Sigmoid colon (tissue), 7 donors: Measurements from ENCODE around the gene NEK6. TPM values are rescaled to one million over a fixed set of nuclear protein-coding genes. Genes with fewer than 3 reads are reported as not detected.

Experiments used
- DNase-seq: peaks from one replicate; pipeline ENCODE4 v3.0.0-alpha.2; 2019
- H3K27ac ChIP-seq, 4 donors: fragments of 200-600 bp; sonication (generic); one replicate each; pipeline ENCODE4 v1.5.1; 2016 to 2019; ENCODE audit warnings: mild to moderate bottlenecking in 1 of 4
- H3K27me3 ChIP-seq, 3 donors: fragments of 200-600 bp; sonication (generic); one replicate each; pipeline ENCODE4 v1.5.1; 2019; ENCODE audit warnings: mild to moderate bottlenecking in 1 of 3
- H3K36me3 ChIP-seq, 4 donors: fragments of 200-600 bp; sonication (generic); one replicate each; pipeline ENCODE4 v1.5.1; 2016 to 2019
- H3K4me1 ChIP-seq, 4 donors: fragments of 200-600 bp; sonication (generic); one replicate each; pipeline ENCODE4 v1.5.1; 2017 to 2019
- H3K4me3 ChIP-seq, 4 donors: fragments of 200-600 bp; sonication (generic); one replicate each; pipeline ENCODE4 v1.5.1; 2017 to 2019; ENCODE audit warnings: mild to moderate bottlenecking in 2 of 4, moderate library complexity in 1 of 4
- H3K9me3 ChIP-seq, 4 donors: fragments of 200-600 bp in 3 of 4; sonication (generic) in 3 of 4; one replicate each; pipeline versions ENCODE4 v1.5.1 to v1.6.1; 2013 to 2019
- CTCF ChIP-seq, 4 experiments: fragments of 450-650 bp in 3 of 4; fragments of 200-600 bp in 1 of 4; IDR thresholded peaks; one replicate each; pipeline ENCODE4 v1.5.1; 2016 to 2019; ENCODE audit warnings: antibody characterized with exemption in 4 of 4, mild to moderate bottlenecking in 3 of 4, moderate library complexity in 2 of 4
- EP300 ChIP-seq, 4 donors: sonication (generic); formaldehyde crosslinking; IDR thresholded peaks; one replicate each; pipeline ENCODE4 v1.6.1; 2017; ENCODE audit warnings: antibody characterized with exemption in 4 of 4
- POLR2A ChIP-seq, 2 donors: fragments of 450-650 bp; IDR thresholded peaks; one replicate each; pipeline ENCODE4 v1.6.1; 2016; ENCODE audit warnings: antibody characterized with exemption in 2 of 2, mild to moderate bottlenecking in 2 of 2, moderate library complexity in 2 of 2
- POLR2AphosphoS5 ChIP-seq, 4 donors: sonication (generic); formaldehyde crosslinking; IDR thresholded peaks; one replicate each; pipeline ENCODE4 v1.6.1; 2017; ENCODE audit warnings: antibody characterized with exemption in 4 of 4
- WGBS, 2 donors: extraction: QIAGEN DNeasy Blood & Tissue Kit; methylation state at CpG; one replicate each; pipeline ENCODE4 v1.1.7; 2013; 5-methylcytosine and 5-hydroxymethylcytosine counted together
- intact Hi-C: fragments of 100-400 bp; cut with DNase I; formaldehyde crosslinking; loops from one replicate; pipeline ENCODE4 v1.15.1; 2023
- polyA plus RNA-seq, 3 donors: library from polyadenylated mRNA; stranded (reverse); fragments of 200-250 nt; gene quantifications; one replicate each; pipeline ENCODE4 v1.2.3, GENCODE V29; 2013
- total RNA-seq, 4 donors: library from RNA; depleted of rRNA; stranded (reverse); fragments of >200 nt; gene quantifications; one replicate each; pipeline ENCODE4 v1.1.0, GENCODE V29; 2016
- donor health status: healthy with polysubstance abuse.
- donor health status: Bipolar disorder and iron deficiency.
- donor health status: healthy.

Gene NEK6
- total and polyA plus RNA-seq, 7 donors = 8.2 to 36.2 (median 18.7) TPM

DNA sequence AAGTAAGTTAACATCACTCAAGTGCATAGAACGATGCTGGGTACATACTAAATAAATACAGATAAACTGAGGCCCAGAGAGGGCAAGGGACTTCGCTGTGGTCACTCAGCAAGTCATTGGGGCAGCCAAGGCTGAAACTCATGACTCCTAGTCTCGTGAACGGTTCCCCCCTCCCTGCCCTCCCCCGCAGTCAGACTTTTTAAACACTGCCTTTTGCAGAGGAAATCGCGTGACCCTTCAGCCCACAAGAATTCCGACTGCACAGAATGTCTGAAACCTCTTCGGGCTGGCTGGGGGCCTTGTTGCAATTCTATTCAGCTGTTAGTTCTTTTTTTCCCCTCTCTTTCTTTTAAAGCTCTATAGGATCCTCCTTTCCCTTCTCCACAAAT lies 28.1 kb downstream of the NEK6 start:
- Histone ChIP-seq H3K9me3 (no peaks in the 10 kb centered on the region), H3K4me1 (peaks cover 0 to 90% (median 77%) of the 10 kb centered on the region in 4 donors), H3K36me3 (no peaks in the 10 kb centered on the region), H3K27me3 (no peaks in the 10 kb centered on the region), H3K4me3 (peak overlapping the region in 1 of 4 donors; percentile 6), H3K27ac (peak overlapping the region; percentile 78 to 90 (median 82))
- WGBS, 2 donors = 16 to 18% methylated on average over 9 of the region's 9 CpGs
- intact Hi-C loops = no loop called here
- no peak for TF ChIP-seq POLR2A (IDR thresholded peaks at IDR 0.05)
- TF ChIP-seq POLR2AphosphoS5 (IDR thresholded peaks at IDR 0.05) = peak in 3 of 4 donors; percentile 36 to 73 (median 39)
- peak in 2 of 4 donors; percentile 47 to 88 for TF ChIP-seq EP300 (IDR thresholded peaks at IDR 0.05)
- no peak for TF ChIP-seq CTCF (IDR thresholded peaks at IDR 0.05)
- peak; percentile 95 for DNase-seq

DNA sequence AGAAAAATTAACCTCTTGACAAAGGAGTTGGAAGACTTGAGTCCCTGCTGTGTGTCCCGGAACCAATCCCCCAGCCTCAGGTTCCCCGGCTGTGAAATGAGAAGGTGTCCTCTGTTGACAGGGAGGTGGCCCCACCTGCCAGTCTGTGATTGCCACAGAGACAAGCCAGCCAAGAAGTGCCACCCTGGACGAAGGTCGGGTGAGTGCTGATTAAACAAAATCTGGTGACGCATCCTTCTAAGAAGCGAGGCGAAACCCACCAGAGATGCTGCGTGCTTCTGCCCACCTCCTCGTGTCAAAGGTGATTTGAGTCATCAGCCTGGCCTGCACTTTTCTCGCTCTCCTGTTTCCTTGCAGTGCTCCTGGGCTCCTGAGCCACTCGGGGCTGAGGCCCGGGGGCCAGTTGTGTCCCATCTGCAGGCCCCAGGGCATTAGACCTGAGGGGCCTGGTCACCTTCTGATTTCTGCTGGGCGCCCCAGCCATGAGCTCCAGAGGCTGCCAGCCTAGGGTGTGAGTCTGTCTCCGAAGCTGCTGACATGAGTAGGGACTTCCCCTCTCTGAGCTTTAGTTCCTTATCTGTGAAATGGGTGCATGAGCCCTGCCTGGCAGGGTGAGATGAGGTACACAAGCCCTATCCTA lies 28.7 kb downstream of the NEK6 start:
- intact Hi-C loops = no loop called here
- H3K4me3 ChIP-seq = peak overlapping the region in 1 of 4 donors; percentile 6
- peaks cover 0 to 90% (median 77%) of the 10 kb centered on the region in 4 donors for H3K4me1 ChIP-seq

GRCh38 chr9:124290053-124290591 lies 32.4 kb downstream of the NEK6 start:
- Histone ChIP-seq H3K27ac (peak overlapping the region in 3 of 4 donors; percentile 17 to 71 (median 42)), H3K4me1 (peaks cover 0 to 90% (median 78%) of the 10 kb centered on the region in 4 donors), H3K4me3 (no peak overlapping the region), H3K27me3 (no peaks in the 10 kb centered on the region), H3K9me3 (no peaks in the 10 kb centered on the region), H3K36me3 (no peaks in the 10 kb centered on the region)
- intact Hi-C loops = loop anchor here (5.0 to 10.0 kb wide), 2 partner anchors 38 to 165 kb away; no protein-coding TSS in a partner anchor
- TF ChIP-seq EP300 (IDR thresholded peaks at IDR 0.05) (no peak), POLR2A (IDR thresholded peaks at IDR 0.05) (no peak), CTCF (IDR thresholded peaks at IDR 0.05) (no peak), POLR2AphosphoS5 (IDR thresholded peaks at IDR 0.05) (no peak)
- DNase-seq = no peak
- 68% methylated on average over 21 of the region's 21 CpGs for WGBS, 2 donors

More for the DNA sequence above, 28.7 kb downstream of the NEK6 start:
- no peaks in the 10 kb centered on the region for H3K9me3 ChIP-seq
- H3K36me3 ChIP-seq = no peaks in the 10 kb centered on the region
- TF ChIP-seq POLR2A (IDR thresholded peaks at IDR 0.05) = no peak
- TF ChIP-seq EP300 (IDR thresholded peaks at IDR 0.05) = no peak
- TF ChIP-seq POLR2AphosphoS5 (IDR thresholded peaks at IDR 0.05) = no peak
- TF ChIP-seq CTCF (IDR thresholded peaks at IDR 0.05) = no peak
- peak overlapping the region; percentile 78 to 90 (median 82) for H3K27ac ChIP-seq
- H3K27me3 ChIP-seq = no peaks in the 10 kb centered on the region
- WGBS, 2 donors = 13 to 34% methylated on average over 14 of the region's 14 CpGs
- DNase-seq = no peak

GRCh38 chr9:124290743-124291554 lies 33.2 kb downstream of the NEK6 start:
- Histone ChIP-seq H3K27me3 (no peaks in the 10 kb centered on the region), H3K4me3 (no peak overlapping the region), H3K27ac (peak overlapping the region; percentile 32 to 71 (median 46)), H3K36me3 (no peaks in the 10 kb centered on the region), H3K9me3 (no peaks in the 10 kb centered on the region), H3K4me1 (peaks cover 0 to 90% (median 78%) of the 10 kb centered on the region in 4 donors)
- TF ChIP-seq CTCF (IDR thresholded peaks at IDR 0.05) (no peak), POLR2A (IDR thresholded peaks at IDR 0.05) (no peak), EP300 (IDR thresholded peaks at IDR 0.05) (no peak), POLR2AphosphoS5 (IDR thresholded peaks at IDR 0.05) (no peak)
- intact Hi-C loops = loop anchor here (5.0 to 10.0 kb wide), 2 partner anchors 39 to 166 kb away; no protein-coding TSS in a partner anchor
- DNase-seq = no peak
- 71 to 82% methylated on average over 22 of the region's 22 CpGs for WGBS, 2 donors
